Measurements from ENCODE around the gene THAP10. TPM values are rescaled to one million over a fixed set of nuclear protein-coding genes. Genes with fewer than 3 reads are reported as not detected.

Gene THAP10
- total RNA-seq, 6 experiments from 2014 or later, result 0.83 to 2.8 (median 1.4) TPM

GRCh38 chr15:70920981-70921696 is 28.9 kb upstream of the THAP10 start:
- TF ChIP-seq POLR2A (IDR thresholded peaks at IDR 0.05), result no peak
- TF ChIP-seq CTCF (IDR thresholded peaks at IDR 0.05), result no peak
- no peak for ATAC-seq
- no peak overlapping the region for H3K4me3 ChIP-seq
- H3K9me3 ChIP-seq, result no peaks in the 10 kb centered on the region
- 67% methylated on average over 1 of the region's 1 CpG for WGBS (ENCODE audit: insufficient coverage, low coverage, low lambda C conversion rate, missing lambda C conversion rate)
- no peak for DNase-seq
- intact Hi-C loops (cut with DNase I), result no loop called here
- no peak overlapping the region for H3K27ac ChIP-seq
- no peaks in the 10 kb centered on the region for H3K27me3 ChIP-seq
- H3K4me1 ChIP-seq, result no peaks in the 10 kb centered on the region
- H3K36me3 ChIP-seq, result no peaks in the 10 kb centered on the region

- no peaks in the 10 kb centered on the region for H3K36me3 ChIP-seq
- H3K4me1 ChIP-seq, result no peaks in the 10 kb centered on the region
- no peaks in the 10 kb centered on the region for H3K27me3 ChIP-seq
- no peak overlapping the region for H3K4me3 ChIP-seq
- intact Hi-C loops (cut with DNase I), result no loop called here
- H3K27ac ChIP-seq, result no peak overlapping the region
- WGBS (ENCODE audit: insufficient coverage, low coverage, low lambda C conversion rate, missing lambda C conversion rate), result no CpG with 5 or more reads among the region's 6 CpGs
- ATAC-seq, result no peak
- H3K9me3 ChIP-seq, result no peaks in the 10 kb centered on the region
- TF ChIP-seq POLR2A (IDR thresholded peaks at IDR 0.05), result no peak
- TF ChIP-seq CTCF (IDR thresholded peaks at IDR 0.05), result no peak
- no peak for DNase-seq
Observed at GRCh38 chr15:70917955-70918354, 25.7 kb upstream of the THAP10 start.

GRCh38 chr15:70916531-70916930 is 24.3 kb upstream of the THAP10 start:
- DNase-seq, result no peak
- TF ChIP-seq CTCF (IDR thresholded peaks at IDR 0.05), result no peak
- TF ChIP-seq POLR2A (IDR thresholded peaks at IDR 0.05), result no peak
- H3K4me1 ChIP-seq, result no peaks in the 10 kb centered on the region
- H3K9me3 ChIP-seq, result no peaks in the 10 kb centered on the region
- no peak for ATAC-seq
- H3K4me3 ChIP-seq, result no peak overlapping the region
- no CpG with 5 or more reads among the region's 10 CpGs for WGBS (ENCODE audit: insufficient coverage, low coverage, low lambda C conversion rate, missing lambda C conversion rate)
- no peaks in the 10 kb centered on the region for H3K36me3 ChIP-seq
- H3K27me3 ChIP-seq, result no peaks in the 10 kb centered on the region
- intact Hi-C loops (cut with DNase I), result no loop called here
- no peak overlapping the region for H3K27ac ChIP-seq

GRCh38 chr15:70912187-70912586 is 20.0 kb upstream of the THAP10 start:
- DNase-seq (no peak), ATAC-seq (no peak)
- Histone ChIP-seq H3K9me3 (peaks cover 0 to 6% (median 0%) of the 10 kb centered on the region in 4 donors), H3K36me3 (no peaks in the 10 kb centered on the region), H3K27ac (no peak overlapping the region), H3K4me3 (no peak overlapping the region), H3K27me3 (no peaks in the 10 kb centered on the region), H3K4me1 (no peaks in the 10 kb centered on the region)
- intact Hi-C loops (cut with DNase I), result no loop called here
- WGBS (ENCODE audit: insufficient coverage, low coverage, low lambda C conversion rate, missing lambda C conversion rate), result 77% methylated on average over 1 of the region's 1 CpG
- TF ChIP-seq POLR2A (IDR thresholded peaks at IDR 0.05) (no peak), CTCF (IDR thresholded peaks at IDR 0.05) (no peak)
